HG02642 (cell line): ENCODE data around the gene NR5A2.

ENCODE experiments used
- ATAC-seq: cut with Tn5 transposase; IDR thresholded peaks from one replicate; pipeline ENCODE4 v1.9.1; 2021; ENCODE audit warnings: mild to moderate bottlenecking; ENCODE audit not compliant: unreplicated experiment, poor library complexity

NR5A2 gene

GRCh38 chr1:200035397-200035955, 8.0 kb downstream of the NR5A2 start:
- ATAC-seq = no peak

GRCh38 chr1:200035956-200036618, 8.6 kb downstream of the NR5A2 start:
- ATAC-seq = no peak

- no peak for ATAC-seq
These were observed 9.2 kb downstream of the NR5A2 start for GRCh38 chr1:200036619-200037270.

- ATAC-seq = no peak
These were observed 10.0 kb downstream of the NR5A2 start for GRCh38 chr1:200037501-200037900.

GRCh38 chr1:200037904-200038303, 10.4 kb downstream of the NR5A2 start:
- no peak for ATAC-seq

- no peak for ATAC-seq
These were observed 10.9 kb downstream of the NR5A2 start for GRCh38 chr1:200038325-200038980.

- no peak for ATAC-seq
These were observed 11.7 kb downstream of the NR5A2 start for GRCh38 chr1:200038981-200039848.

- ATAC-seq = no peak
These were observed 12.5 kb downstream of the NR5A2 start for GRCh38 chr1:200039849-200040474.

GRCh38 chr1:200040481-200041138, 13.1 kb downstream of the NR5A2 start:
- ATAC-seq = no peak

- no peak for ATAC-seq
These were observed 14.0 kb downstream of the NR5A2 start for GRCh38 chr1:200041337-200042118.

GRCh38 chr1:200042119-200042551, 14.6 kb downstream of the NR5A2 start:
- no peak for ATAC-seq

GRCh38 chr1:200042552-200043335, 15.2 kb downstream of the NR5A2 start:
- no peak for ATAC-seq

GRCh38 chr1:200043336-200043668, 15.8 kb downstream of the NR5A2 start:
- ATAC-seq = no peak

- no peak for ATAC-seq
These were observed 18.6 kb downstream of the NR5A2 start for GRCh38 chr1:200046115-200046514.

- no peak for ATAC-seq
These were observed 20.7 kb downstream of the NR5A2 start for GRCh38 chr1:200048244-200048643.

- no peak for ATAC-seq
These were observed 22.3 kb downstream of the NR5A2 start for GRCh38 chr1:200049810-200050209.

- no peak for ATAC-seq
These were observed 24.1 kb downstream of the NR5A2 start for GRCh38 chr1:200051620-200052019.

- ATAC-seq = no peak
These were observed 25.6 kb downstream of the NR5A2 start for GRCh38 chr1:200053091-200053490.
